GM12873 (cell line): ENCODE data around the gene MYO10.

Source experiments
- CTCF ChIP-seq: IDR thresholded peaks from 2 replicates; pipeline ENCODE4 v1.5.1; 2012; ENCODE audit warnings: low read depth, mild to moderate bottlenecking, moderate library complexity, low read length, control low read depth; ENCODE audit not compliant: insufficient read depth; ENCODE audit errors: missing control alignments

MYO10 gene

GRCh38 chr5:16921211-16921610, 14.9 kb downstream of the MYO10 start:
- TF ChIP-seq CTCF = no peak

DNA sequence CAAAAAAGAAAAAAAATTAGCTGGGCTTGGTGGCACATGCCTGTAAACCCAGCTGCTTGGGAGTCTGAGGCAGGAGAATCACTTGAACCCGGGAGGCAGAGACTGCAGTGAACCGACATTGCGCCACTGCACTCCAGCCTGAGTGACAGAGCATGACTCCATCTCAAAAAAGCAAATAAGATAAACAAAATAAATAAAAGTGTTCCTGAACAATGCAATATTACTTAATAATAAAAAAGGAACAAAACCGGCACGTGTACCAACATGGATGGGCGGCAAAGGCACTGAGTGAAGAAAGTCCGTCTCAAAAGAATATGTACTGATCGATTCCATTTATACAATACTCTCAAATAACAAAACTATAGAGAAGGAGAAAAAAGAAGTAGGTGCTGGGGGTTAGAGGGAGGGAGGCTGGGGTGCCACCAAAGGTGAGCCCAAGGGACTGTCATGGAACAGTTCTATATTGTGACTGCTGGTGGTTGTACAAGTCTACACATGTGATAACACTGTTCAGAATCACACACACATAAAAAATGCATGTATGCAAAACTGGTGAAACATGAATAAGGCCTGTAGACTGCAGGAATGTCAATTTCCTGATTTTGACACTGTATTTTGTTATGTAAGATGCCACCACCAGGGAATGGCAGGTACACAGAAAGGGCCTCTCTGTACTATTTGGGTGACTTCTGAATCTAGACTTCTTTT, 15.8 kb downstream of the MYO10 start:
- TF ChIP-seq CTCF = no peak

GRCh38 chr5:16918891-16919671, 17.0 kb downstream of the MYO10 start:
- no peak for TF ChIP-seq CTCF

DNA sequence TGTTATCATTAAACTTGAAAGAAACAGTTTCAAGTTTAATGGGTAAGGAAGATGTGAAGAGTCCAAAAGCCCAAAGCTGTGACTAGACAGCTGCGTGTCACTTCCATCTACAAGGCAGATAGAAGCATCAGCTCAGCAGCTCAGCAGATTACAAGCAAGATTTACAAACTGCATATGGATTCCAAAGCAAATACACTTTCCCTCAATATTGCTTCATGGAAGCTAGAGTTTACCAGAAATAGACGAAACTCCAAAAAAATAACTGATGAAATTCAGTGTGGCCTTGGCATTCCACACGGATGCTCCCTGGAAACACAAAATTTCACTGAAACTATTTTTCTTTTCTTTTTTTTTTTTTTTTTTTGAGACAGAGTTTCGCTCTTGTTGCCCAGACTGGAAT, 17.9 kb downstream of the MYO10 start:
- no peak for TF ChIP-seq CTCF

- TF ChIP-seq CTCF = no peak
Observed at GRCh38 chr5:16916262-16916878, 19.7 kb downstream of the MYO10 start.

- TF ChIP-seq CTCF = no peak
Observed at GRCh38 chr5:16914584-16914983, 21.5 kb downstream of the MYO10 start.

- no peak for TF ChIP-seq CTCF
Observed at GRCh38 chr5:16914108-16914435, 22.0 kb downstream of the MYO10 start.
